Uterus (tissue), 4 donors: ENCODE measurements around the gene PDE8A. TPM values are rescaled to one million over a fixed set of nuclear protein-coding genes. Genes with fewer than 3 reads are reported as not detected.

Source experiments
- DNase-seq, 2 donors: peaks; one replicate each; pipeline ENCODE4 v3.0.0-alpha.2; 2019 to 2020
- H3K27ac ChIP-seq, 2 donors: fragments of 200-600 bp; sonication (generic); 1 replicate in 1 of 2; 2 replicates in 1 of 2; pipeline ENCODE4 v1.5.1; 2016 to 2018
- H3K27me3 ChIP-seq, 2 donors: fragments of 200-600 bp; sonication (generic); one replicate each; pipeline ENCODE4 v1.5.1; 2018 to 2019; ENCODE audit warnings: control low read depth in 1 of 2
- H3K36me3 ChIP-seq, 2 donors: fragments of 200-600 bp; sonication (generic); one replicate each; pipeline ENCODE4 v1.5.1; 2019; ENCODE audit warnings: control low read depth in 1 of 2
- H3K4me1 ChIP-seq, 2 donors: fragments of 200-600 bp; sonication (generic); one replicate each; pipeline ENCODE4 v1.5.1; 2018 to 2019; ENCODE audit warnings: control low read depth in 1 of 2
- H3K4me3 ChIP-seq, 2 donors: fragments of 200-600 bp; sonication (generic); 1 replicate in 1 of 2; 2 replicates in 1 of 2; pipeline ENCODE4 v1.5.1; 2018 to 2019; ENCODE audit warnings: mild to moderate bottlenecking in 1 of 2
- H3K9me3 ChIP-seq, 2 donors: fragments of 200-600 bp; sonication (generic); one replicate each; pipeline ENCODE4 v1.5.1; 2019; ENCODE audit warnings: control low read depth in 1 of 2
- POLR2A ChIP-seq, 2 donors: fragments of 450-650 bp; IDR thresholded peaks; one replicate each; pipeline ENCODE4 v1.6.1; 2016; ENCODE audit warnings: antibody characterized with exemption in 2 of 2, mild to moderate bottlenecking in 1 of 2, moderate library complexity in 1 of 2
- intact Hi-C: fragments of 100-400 bp; cut with DNase I; formaldehyde crosslinking; loops from one replicate; pipeline ENCODE4 v1.15.1; 2023; ENCODE audit warnings: low total_unique reads
- total RNA-seq, 4 donors: library from RNA; depleted of rRNA in 3 of 4; stranded (reverse); fragments of >200 nt in 3 of 4; gene quantifications; one replicate each; pipeline versions ENCODE4 v1.1.0 to v1.2.4, GENCODE V29; 2014 to 2023
- TF ChIP-seq, protein P1 (sequence below), 4 experiments: fragments of 200-600 bp in 2 of 4; fragments of 450-650 bp in 2 of 4; sonication (generic) in 2 of 4; IDR thresholded peaks; one replicate each; pipeline ENCODE4 v1.5.1; 2016 to 2019; ENCODE audit warnings: antibody characterized with exemption in 4 of 4, mild to moderate bottlenecking in 2 of 4, moderate library complexity in 1 of 4
- donor health status: DM: yes; HTN: yes; CAD: no.

PDE8A gene
- total RNA-seq, 4 donors from 2014 or later = 25.1 to 67.0 (median 34.0) TPM

- TF ChIP-seq POLR2A (IDR thresholded peaks at IDR 0.05) = no peak
- TF ChIP-seq, protein P1, sequence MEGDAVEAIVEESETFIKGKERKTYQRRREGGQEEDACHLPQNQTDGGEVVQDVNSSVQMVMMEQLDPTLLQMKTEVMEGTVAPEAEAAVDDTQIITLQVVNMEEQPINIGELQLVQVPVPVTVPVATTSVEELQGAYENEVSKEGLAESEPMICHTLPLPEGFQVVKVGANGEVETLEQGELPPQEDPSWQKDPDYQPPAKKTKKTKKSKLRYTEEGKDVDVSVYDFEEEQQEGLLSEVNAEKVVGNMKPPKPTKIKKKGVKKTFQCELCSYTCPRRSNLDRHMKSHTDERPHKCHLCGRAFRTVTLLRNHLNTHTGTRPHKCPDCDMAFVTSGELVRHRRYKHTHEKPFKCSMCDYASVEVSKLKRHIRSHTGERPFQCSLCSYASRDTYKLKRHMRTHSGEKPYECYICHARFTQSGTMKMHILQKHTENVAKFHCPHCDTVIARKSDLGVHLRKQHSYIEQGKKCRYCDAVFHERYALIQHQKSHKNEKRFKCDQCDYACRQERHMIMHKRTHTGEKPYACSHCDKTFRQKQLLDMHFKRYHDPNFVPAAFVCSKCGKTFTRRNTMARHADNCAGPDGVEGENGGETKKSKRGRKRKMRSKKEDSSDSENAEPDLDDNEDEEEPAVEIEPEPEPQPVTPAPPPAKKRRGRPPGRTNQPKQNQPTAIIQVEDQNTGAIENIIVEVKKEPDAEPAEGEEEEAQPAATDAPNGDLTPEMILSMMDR (IDR thresholded peaks at IDR 0.05) = no peak
- no peaks in the 10 kb centered on the region for H3K9me3 ChIP-seq
- H3K27me3 ChIP-seq = no peaks in the 10 kb centered on the region
- H3K4me1 ChIP-seq = no peaks in the 10 kb centered on the region
- H3K36me3 ChIP-seq = no peaks in the 10 kb centered on the region
- H3K27ac ChIP-seq = no peak overlapping the region
- no peak for DNase-seq
- no peak overlapping the region for H3K4me3 ChIP-seq
- intact Hi-C loops = no loop called here
These were observed 134.8 kb downstream of the PDE8A start for GRCh38 chr15:85116494-85116893.

DNA sequence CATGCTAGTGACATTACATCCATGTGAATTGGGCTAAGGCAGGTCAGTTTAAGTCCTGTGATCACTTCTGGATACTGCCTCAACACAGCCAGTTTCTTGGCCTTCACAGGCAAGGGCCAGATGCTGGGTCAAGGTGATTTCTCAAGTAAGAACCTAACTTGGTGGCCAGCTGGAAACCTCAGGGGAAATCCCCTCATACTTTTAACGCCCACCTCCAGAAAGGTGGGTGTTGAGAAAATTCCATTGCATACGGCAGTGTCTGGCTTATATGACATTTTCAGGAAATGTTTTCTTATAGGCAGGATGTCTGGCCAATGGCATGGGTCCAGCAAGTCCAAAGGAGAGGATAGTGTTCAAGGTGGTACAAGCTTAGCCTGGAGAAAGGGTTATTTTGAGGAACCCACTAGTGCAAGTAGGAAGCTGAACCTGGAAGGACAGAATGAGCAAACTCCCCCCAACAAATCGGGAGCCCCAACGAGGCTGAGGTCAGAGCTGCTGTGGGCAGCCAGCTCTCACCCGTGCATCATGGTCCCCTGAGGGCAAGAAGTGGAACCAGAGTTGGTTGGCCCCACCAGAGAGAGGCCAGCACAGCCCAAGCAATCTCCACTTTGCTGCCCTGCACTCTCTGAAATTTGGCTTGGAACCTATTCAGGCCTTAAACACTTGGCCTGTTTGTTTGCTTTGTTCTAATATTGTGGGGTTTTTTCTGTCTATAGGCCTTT lies 135.4 kb downstream of the PDE8A start:
- Histone ChIP-seq H3K9me3 (no peaks in the 10 kb centered on the region), H3K36me3 (no peaks in the 10 kb centered on the region), H3K27me3 (no peaks in the 10 kb centered on the region), H3K4me1 (no peaks in the 10 kb centered on the region), H3K4me3 (no peak overlapping the region), H3K27ac (no peak overlapping the region)
- no peak for DNase-seq
- TF ChIP-seq POLR2A (IDR thresholded peaks at IDR 0.05) = no peak
- intact Hi-C loops = no loop called here

GRCh38 chr15:85118173-85118572 lies 136.5 kb downstream of the PDE8A start:
- Histone ChIP-seq H3K4me1 (no peaks in the 10 kb centered on the region), H3K4me3 (no peak overlapping the region), H3K9me3 (no peaks in the 10 kb centered on the region), H3K27me3 (no peaks in the 10 kb centered on the region), H3K27ac (no peak overlapping the region), H3K36me3 (no peaks in the 10 kb centered on the region)
- intact Hi-C loops = no loop called here
- DNase-seq = no peak
- no peak for TF ChIP-seq POLR2A (IDR thresholded peaks at IDR 0.05)
- TF ChIP-seq, protein P1 (IDR thresholded peaks at IDR 0.05) = no peak

DNA sequence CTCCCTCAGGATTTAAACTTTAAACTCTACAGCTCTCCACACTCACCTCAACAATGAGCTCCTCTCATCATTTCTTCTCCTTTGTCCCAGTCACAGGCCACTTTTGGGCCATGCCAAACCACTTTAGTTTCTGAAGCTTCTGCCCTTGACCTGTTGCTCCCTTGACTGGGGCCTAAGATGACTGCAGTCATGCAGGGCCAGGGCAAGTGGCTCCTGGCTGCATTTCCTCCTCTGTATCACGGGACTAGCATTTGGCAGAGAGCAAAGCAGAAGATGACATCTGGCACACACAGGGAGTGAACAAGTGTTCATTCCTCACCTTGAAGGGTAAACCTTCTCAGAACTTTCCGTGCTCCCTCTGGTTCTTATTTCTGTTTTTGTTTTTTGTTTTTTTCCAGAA lies 136.9 kb downstream of the PDE8A start:
- no peak overlapping the region for H3K4me3 ChIP-seq
- intact Hi-C loops = no loop called here
- no peaks in the 10 kb centered on the region for H3K4me1 ChIP-seq
- H3K27me3 ChIP-seq = no peaks in the 10 kb centered on the region
- DNase-seq = no peak
- no peak overlapping the region for H3K27ac ChIP-seq
- no peak for TF ChIP-seq POLR2A (IDR thresholded peaks at IDR 0.05)
- TF ChIP-seq, protein P1 (IDR thresholded peaks at IDR 0.05) = no peak
- no peaks in the 10 kb centered on the region for H3K9me3 ChIP-seq
- H3K36me3 ChIP-seq = no peaks in the 10 kb centered on the region

DNA sequence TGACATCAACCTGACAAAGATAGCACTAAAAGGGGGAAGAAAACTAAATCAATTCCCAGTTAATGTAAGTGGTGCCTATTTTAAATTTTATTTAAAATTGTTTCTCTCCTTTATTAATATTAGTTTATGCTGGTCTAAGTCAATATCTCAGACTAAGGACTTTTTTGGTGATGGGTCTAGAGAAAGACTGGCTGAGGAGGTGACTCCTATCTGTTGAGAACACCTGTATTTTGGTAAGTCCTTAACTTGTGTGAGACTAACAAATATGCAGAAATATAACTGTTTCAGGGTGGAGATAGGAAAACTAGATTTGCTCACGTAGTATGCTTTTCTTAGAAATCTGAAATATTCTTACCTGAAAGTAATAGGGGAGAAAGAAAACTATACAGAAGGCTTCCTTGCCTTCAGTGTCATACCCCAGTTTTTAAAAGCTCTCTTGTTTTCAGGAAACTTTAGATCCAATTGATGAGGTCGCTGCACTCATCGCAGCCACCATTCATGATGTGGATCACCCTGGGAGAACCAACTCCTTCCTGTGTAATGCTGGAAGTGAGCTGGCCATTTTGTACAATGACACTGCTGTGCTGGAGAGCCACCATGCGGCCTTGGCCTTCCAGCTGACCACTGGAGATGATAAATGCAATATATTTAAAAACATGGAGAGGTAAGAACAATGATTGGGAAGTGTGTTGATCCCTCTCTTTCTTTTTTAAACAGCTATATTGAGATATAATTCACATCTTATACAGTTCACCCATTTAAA lies 138.9 kb downstream of the PDE8A start:
- no peak overlapping the region for H3K4me3 ChIP-seq
- no peak overlapping the region for H3K27ac ChIP-seq
- no peak for TF ChIP-seq POLR2A (IDR thresholded peaks at IDR 0.05)
- TF ChIP-seq, protein P1 (IDR thresholded peaks at IDR 0.05) = no peak
- no peak for DNase-seq
- no peaks in the 10 kb centered on the region for H3K36me3 ChIP-seq
- H3K4me1 ChIP-seq = no peaks in the 10 kb centered on the region
- H3K9me3 ChIP-seq = no peaks in the 10 kb centered on the region
- intact Hi-C loops = no loop called here
- H3K27me3 ChIP-seq = no peaks in the 10 kb centered on the region
